GM12878 (cell line): ENCODE measurements around the gene GARNL3. TPM values are rescaled to one million over a fixed set of nuclear protein-coding genes. Genes with fewer than 3 reads are reported as not detected.

Source experiments
- ATAC-seq: fragments of 200-7000 bp; cut with Tn5 transposase; 3 replicates; pipeline ENCODE4 v1.9.1; 2020; ENCODE audit warnings: mild to moderate bottlenecking, moderate library complexity
- BruUV-seq: library from RNA; stranded (reverse); fragments of 400-500 nt; replicated peaks from 2 replicates; lab custom pipeline; 2021; lab: Mats Ljungman, UMichigan
- CTCF ChIA-PET: fragments of 300-600 bp; sonication (Branson Sonifier 250); formaldehyde crosslinking; extraction: SDS; loops from one replicate; lab custom pipeline; 2021; ENCODE audit warnings: inconsistent platforms; lab: Yijun Ruan, JAX
- POLR2A ChIA-PET: fragments of 350-600 bp; formaldehyde crosslinking; extraction: SDS; loops from one replicate; lab custom pipeline; 2021; ENCODE audit warnings: inconsistent platforms; lab: Charles Lee
- RAD21 ChIA-PET: fragments of 300-600 bp; sonication (Branson Sonifier 250); formaldehyde crosslinking; loops from one replicate; lab custom pipeline; 2023; ENCODE audit warnings: antibody characterized with exemption; ENCODE audit not compliant: unreplicated experiment; lab: Charles Lee
- SMC1A ChIA-PET: fragments of 300-600 bp; sonication (Branson Sonifier 250); formaldehyde crosslinking; loops from one replicate; lab custom pipeline; 2023; ENCODE audit not compliant: unreplicated experiment, uncharacterized antibody; lab: Charles Lee
- DNase-seq: peaks from one replicate; pipeline ENCODE4 v3.0.0-alpha.2; 2011; ENCODE audit warnings: low read depth, low spot score
- FAIRE-seq: peaks from 3 replicates; lab custom pipeline; 2011; peaks lifted over from hg19 to GRCh38; lab: Jason Lieb, UNC
- H2AFZ ChIP-seq: 2 replicates; pipeline ENCODE4 v1.6.0; 2011; ENCODE audit warnings: low read depth, low read length, control low read depth; ENCODE audit not compliant: control insufficient read depth
- H3K27ac ChIP-seq: 2 replicates; pipeline ENCODE4 v1.5.1; 2011; ENCODE audit warnings: control low read depth; ENCODE audit not compliant: control insufficient read depth, insufficient read depth
- H3K27me3 ChIP-seq, 2 experiments: replicated peaks in 1 of 2; 2 replicates each; pipeline versions ENCODE4 v1.6.0 to v1.6.1; 2011; ENCODE audit warnings: low read length in 1 of 2; ENCODE audit not compliant: control insufficient read depth in 2 of 2, insufficient read depth in 2 of 2
- H3K36me3 ChIP-seq, 2 experiments: 2 replicates each; pipeline ENCODE4 v1.5.1; 2011; ENCODE audit warnings: low read length in 1 of 2; ENCODE audit not compliant: control insufficient read depth in 2 of 2, insufficient read depth in 2 of 2
- H3K4me1 ChIP-seq: 2 replicates; pipeline ENCODE4 v1.6.1; 2011; ENCODE audit warnings: mild to moderate bottlenecking, low read length, moderate library complexity, mixed read lengths; ENCODE audit not compliant: control insufficient read depth, insufficient read depth
- H3K4me2 ChIP-seq: 2 replicates; pipeline ENCODE4 v1.6.0; 2011; ENCODE audit warnings: control low read depth; ENCODE audit not compliant: control insufficient read depth, insufficient read depth
- H3K4me3 ChIP-seq: fragments of 200-600 bp; sonication (generic); 2 replicates; pipeline ENCODE4 v1.5.1; 2016
- H3K79me2 ChIP-seq: 2 replicates; pipeline ENCODE4 v1.6.0; 2011; ENCODE audit warnings: low read length; ENCODE audit not compliant: control insufficient read depth, insufficient read depth
- H3K9ac ChIP-seq: 2 replicates; pipeline ENCODE4 v1.8.0; 2011; ENCODE audit warnings: low read length, control low read depth, mixed read lengths; ENCODE audit not compliant: control insufficient read depth, insufficient read depth
- H3K9me3 ChIP-seq: replicated peaks from 3 replicates; pipeline ENCODE4 v1.5.1; 2011; ENCODE audit warnings: mild to moderate bottlenecking, low read length; ENCODE audit not compliant: control insufficient read depth, insufficient read depth
- H4K20me1 ChIP-seq: 2 replicates; pipeline ENCODE4 v1.6.0; 2011; ENCODE audit not compliant: control insufficient read depth, insufficient read depth
- CBX5 ChIP-seq: sonication (generic); IDR thresholded peaks from 2 replicates; pipeline ENCODE4 v1.6.1; 2016; ENCODE audit warnings: low read depth, moderate library complexity, mild to moderate bottlenecking, inconsistent platforms
- EZH2 ChIP-seq: IDR thresholded peaks from 2 replicates; pipeline ENCODE4 v1.6.1; 2012; ENCODE audit warnings: low read depth, mild to moderate bottlenecking, control low read depth, inconsistent platforms, low read length, borderline replicate concordance; ENCODE audit not compliant: control insufficient read depth
- HDAC6 ChIP-seq: fragments of 200-600 bp; sonication (generic); IDR thresholded peaks from one replicate; pipeline ENCODE4 v1.8.0; 2017; ENCODE audit warnings: antibody characterized with exemption; ENCODE audit not compliant: unreplicated experiment
- KLF5 ChIP-seq: fragments of 450-650 bp; IDR thresholded peaks from 2 replicates; pipeline ENCODE4 v1.6.1; 2014; ENCODE audit warnings: mild to moderate bottlenecking; ENCODE audit not compliant: partially characterized antibody
- SREBF2 ChIP-seq: IDR thresholded peaks from 2 replicates; pipeline ENCODE4 v1.6.1; 2012; ENCODE audit warnings: mild to moderate bottlenecking, low read length
- ZNF384 ChIP-seq: IDR thresholded peaks from 2 replicates; pipeline ENCODE4 v1.6.1; 2012; ENCODE audit warnings: low read depth, mild to moderate bottlenecking, low read length, improper control_type of control experiment, borderline replicate concordance
- WGBS: methylation state at CpG from one replicate; pipeline ENCODE4 v1.1.6; 2016; ENCODE audit warnings: low lambda C conversion rate; ENCODE audit not compliant: insufficient replicate concordance, insufficient coverage; ENCODE audit errors: missing lambda C conversion rate; 5-methylcytosine and 5-hydroxymethylcytosine counted together
- in situ Hi-C: fragments of 300-500 bp; cut with MboI; formaldehyde crosslinking; loops from 9 replicates; pipeline ENCODE4 v1.14.3; 2018; ENCODE audit warnings: mixed read lengths
- intact Hi-C: fragments of 100-400 bp; cut with micrococcal nuclease; formaldehyde crosslinking; loops from one replicate; pipeline ENCODE4 v1.14.2; 2022; ENCODE audit not compliant: unreplicated experiment
- polyA plus RNA-seq, 11 experiments: library from polyadenylated mRNA; depleted of rRNA in 4 of 11; unstranded in 6 of 11; stranded (reverse) in 5 of 11; fragments of >200 nt; fragmentation: Nextera tagmentation in 4 of 11; fragmentation: Illumina TruSeq in 1 of 11; extraction: Ambion mirVana in 4 of 11; extraction: Trizol in 1 of 11; gene quantifications; 1 replicate in 1 of 11; 2 replicates in 10 of 11; pipeline versions ENCODE4 v1.2.1 to v1.2.3, GENCODE V29; 2011 to 2016; ENCODE audit warnings: inconsistent platforms in 2 of 11, missing spikeins in 2 of 11, low read depth in 1 of 11
- total RNA-seq, 4 experiments: library from RNA; depleted of rRNA in 3 of 4; stranded (reverse); fragments of >200 nt in 3 of 4; fragmentation: Illumina TruSeq in 1 of 4; extraction: Trizol in 1 of 4; gene quantifications; 2 replicates each; pipeline versions ENCODE4 v1.2.1 to v1.2.3, GENCODE V29; 2013 to 2021

Gene GARNL3
- total and polyA plus RNA-seq, 10 of the 15 experiments (the other 5 are each of a cell fraction or from before 2014, with no cell fraction given): 0.89 to 13.2 (median 6.3) TPM

DNA sequence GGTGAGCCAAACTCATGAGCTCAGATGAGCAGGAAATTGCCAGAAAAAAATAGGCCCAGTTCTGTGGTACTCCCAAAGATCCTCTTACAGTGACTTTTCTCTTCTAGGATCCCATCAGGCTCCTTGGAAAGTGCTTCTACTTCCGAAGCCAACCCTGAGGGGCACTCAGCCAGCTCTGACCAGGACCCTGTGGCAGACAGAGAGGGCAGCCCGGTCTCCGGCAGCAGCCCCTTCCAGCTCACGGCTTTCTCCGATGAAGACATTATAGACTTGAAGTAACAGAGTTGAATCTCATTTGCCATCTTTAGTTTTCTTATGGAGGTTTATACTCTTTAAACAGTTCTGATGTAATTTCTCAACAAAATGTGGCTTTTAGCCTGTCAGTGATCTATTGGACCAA is 128.4 kb downstream of the GARNL3 start:
- Histone ChIP-seq H3K9me3 (no peaks in the 10 kb centered on the region), H2AFZ (no peak overlapping the region), H4K20me1 (no peaks in the 10 kb centered on the region), H3K27me3 (no peaks in the 10 kb centered on the region), H3K4me2 (no peak overlapping the region), H3K27ac (no peak overlapping the region), H3K9ac (no peak overlapping the region), H3K4me1 (peaks cover 28% of the 10 kb centered on the region), H3K4me3 (no peak overlapping the region), H3K36me3 (no peaks in the 10 kb centered on the region), H3K79me2 (peaks cover 4% of the 10 kb centered on the region)
- TF ChIP-seq HDAC6 (no peak), KLF5 (no peak), EZH2 (no peak)
- in situ Hi-C loops (no loop called here), intact Hi-C loops (no loop called here)
- SMC1A ChIA-PET: interaction anchor here (0.8 to 1.6 kb wide), 3 partner anchors 8 to 79 kb away, joined by 3 to 4 read pairs (median 3); no protein-coding TSS in a partner anchor
- RAD21 ChIA-PET: no interaction called here
- no peak for ATAC-seq
- POLR2A ChIA-PET: no interaction called here
- WGBS: 87% methylated on average over 5 of the region's 5 CpGs
- no peak for FAIRE-seq
- CTCF ChIA-PET: interaction anchor here (0.6 to 1.2 kb wide), 2 partner anchors 13 to 586 kb away, joined by 3 read pairs; no protein-coding TSS in a partner anchor
- no TSS peak for BruUV-seq
- no peak for DNase-seq

DNA sequence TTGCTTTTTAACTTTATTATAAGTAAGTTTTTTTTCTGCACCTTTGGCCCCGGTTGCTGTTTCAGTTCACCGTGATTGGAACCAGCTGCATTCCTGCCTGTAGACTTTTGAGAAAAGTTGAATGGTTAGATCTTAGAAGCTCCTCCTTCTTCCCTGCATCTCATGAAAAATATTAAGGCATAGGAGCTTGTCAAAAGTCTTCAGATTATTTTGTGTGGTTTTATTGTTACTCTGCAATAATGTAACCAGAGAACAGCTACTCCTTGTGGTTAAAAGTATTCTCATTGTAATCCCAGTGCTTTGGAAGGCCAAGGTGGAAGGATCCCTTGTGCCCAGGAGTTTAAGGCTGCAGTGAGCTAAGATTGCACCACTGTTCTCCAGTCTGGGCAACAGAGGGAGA is 129.1 kb downstream of the GARNL3 start:
- RAD21 ChIA-PET: interaction anchor here (0.6 kb wide), 1 partner anchor 83 kb away, joined by 3 read pairs; no protein-coding TSS in a partner anchor
- intact Hi-C loops (no loop called here), in situ Hi-C loops (no loop called here)
- no TSS peak for BruUV-seq
- H3K36me3 ChIP-seq: no peaks in the 10 kb centered on the region
- TF ChIP-seq SREBF2 (no peak), CBX5 (no peak), ZNF384 (no peak)
- TF ChIP-seq, all 136 proteins: peak for 0
- peaks cover 28% of the 10 kb centered on the region for H3K4me1 ChIP-seq
- no peak for ATAC-seq
- FAIRE-seq: no peak
- no peaks in the 10 kb centered on the region for H4K20me1 ChIP-seq
- no peak overlapping the region for H3K4me3 ChIP-seq
- H3K27ac ChIP-seq: no peak overlapping the region
- no peaks in the 10 kb centered on the region for H3K9me3 ChIP-seq
- 97% methylated on average over 2 of the region's 2 CpGs for WGBS
- ChIA-PET CTCF (interaction anchor here (0.6 to 1.2 kb wide), 2 partner anchors 13 to 586 kb away, joined by 3 read pairs; no protein-coding TSS in a partner anchor), POLR2A (no interaction called here), SMC1A (interaction anchor here (0.8 to 1.6 kb wide), 4 partner anchors 9 to 80 kb away, joined by 3 to 4 read pairs (median 3); no protein-coding TSS in a partner anchor)
- no peak for DNase-seq
- H2AFZ ChIP-seq: no peak overlapping the region
- no peak overlapping the region for H3K4me2 ChIP-seq
- no peak overlapping the region for H3K9ac ChIP-seq
- no peaks in the 10 kb centered on the region for H3K27me3 ChIP-seq
- H3K79me2 ChIP-seq: peaks cover 9% of the 10 kb centered on the region
